ENCODE measurements around the gene KRT10.

- TF ChIP-seq ZNF311 (tag by site-specific recombination; IDR thresholded peaks at IDR 0.05; ENCODE audit: borderline replicate concordance), result no peak
- TF ChIP-seq, protein P1, sequence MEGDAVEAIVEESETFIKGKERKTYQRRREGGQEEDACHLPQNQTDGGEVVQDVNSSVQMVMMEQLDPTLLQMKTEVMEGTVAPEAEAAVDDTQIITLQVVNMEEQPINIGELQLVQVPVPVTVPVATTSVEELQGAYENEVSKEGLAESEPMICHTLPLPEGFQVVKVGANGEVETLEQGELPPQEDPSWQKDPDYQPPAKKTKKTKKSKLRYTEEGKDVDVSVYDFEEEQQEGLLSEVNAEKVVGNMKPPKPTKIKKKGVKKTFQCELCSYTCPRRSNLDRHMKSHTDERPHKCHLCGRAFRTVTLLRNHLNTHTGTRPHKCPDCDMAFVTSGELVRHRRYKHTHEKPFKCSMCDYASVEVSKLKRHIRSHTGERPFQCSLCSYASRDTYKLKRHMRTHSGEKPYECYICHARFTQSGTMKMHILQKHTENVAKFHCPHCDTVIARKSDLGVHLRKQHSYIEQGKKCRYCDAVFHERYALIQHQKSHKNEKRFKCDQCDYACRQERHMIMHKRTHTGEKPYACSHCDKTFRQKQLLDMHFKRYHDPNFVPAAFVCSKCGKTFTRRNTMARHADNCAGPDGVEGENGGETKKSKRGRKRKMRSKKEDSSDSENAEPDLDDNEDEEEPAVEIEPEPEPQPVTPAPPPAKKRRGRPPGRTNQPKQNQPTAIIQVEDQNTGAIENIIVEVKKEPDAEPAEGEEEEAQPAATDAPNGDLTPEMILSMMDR (tag by site-specific recombination; IDR thresholded peaks at IDR 0.05), result no peak
- TF ChIP-seq ZNF624 (tag by site-specific recombination; IDR thresholded peaks at IDR 0.05), result no peak
- TF ChIP-seq MEIS1 (CRISPR knock-in tag; IDR thresholded peaks at IDR 0.05; ENCODE audit: borderline replicate concordance), result no peak
- TF ChIP-seq ZBTB20 (tag by site-specific recombination; IDR thresholded peaks at IDR 0.05), result no peak
Measured at GRCh38 chr17:40839194-40839593, 16.8 kb upstream of the KRT10 start.

Measured in HEK293 (cell line).